Astrocyte (in vitro differentiated cells and primary cell): ENCODE data around the gene ZDHHC11.

Experiments used
- EZH2 ChIP-seq: IDR thresholded peaks from 2 replicates; pipeline ENCODE4 v1.6.1; 2012; ENCODE audit warnings: mild to moderate bottlenecking, low read length, inconsistent platforms; ENCODE audit not compliant: insufficient read depth
- TF ChIP-seq, protein P1 (sequence below): IDR thresholded peaks from 2 replicates; pipeline ENCODE4 v1.5.1; 2011; ENCODE audit warnings: low read depth, mild to moderate bottlenecking, inconsistent platforms, low read length, moderate library complexity; ENCODE audit not compliant: insufficient read depth

DNA sequence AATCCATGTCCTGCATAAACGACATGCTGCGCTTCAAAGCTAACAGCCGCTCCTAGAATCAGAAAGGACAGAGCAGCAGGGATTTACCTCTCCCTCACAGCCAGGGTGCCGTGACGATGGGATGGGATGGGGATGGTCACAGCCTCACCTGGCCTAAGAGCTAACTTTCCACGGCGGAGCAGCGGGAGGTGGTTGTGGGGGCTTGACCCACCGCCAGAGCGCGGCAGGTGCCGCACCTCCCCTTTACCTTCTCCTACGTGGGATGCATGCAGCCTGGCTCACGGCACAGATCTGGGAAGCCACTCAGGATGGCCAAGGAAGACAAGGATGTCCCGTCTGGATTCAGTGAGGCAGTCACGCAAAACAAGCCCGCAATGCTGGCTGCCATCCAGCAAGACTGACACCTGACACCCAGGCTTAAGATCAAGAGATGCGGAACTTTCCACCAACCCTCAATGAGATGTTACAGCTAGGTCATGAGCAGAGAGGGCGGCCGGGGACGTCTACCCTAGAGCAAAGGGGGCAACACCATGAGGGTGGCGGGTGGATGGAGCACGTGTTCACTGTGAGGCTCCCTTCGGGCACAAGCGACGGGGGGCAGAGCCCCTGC, 36.0 kb upstream of the ZDHHC11 start:
- TF ChIP-seq EZH2, result no peak
- TF ChIP-seq, protein P1, sequence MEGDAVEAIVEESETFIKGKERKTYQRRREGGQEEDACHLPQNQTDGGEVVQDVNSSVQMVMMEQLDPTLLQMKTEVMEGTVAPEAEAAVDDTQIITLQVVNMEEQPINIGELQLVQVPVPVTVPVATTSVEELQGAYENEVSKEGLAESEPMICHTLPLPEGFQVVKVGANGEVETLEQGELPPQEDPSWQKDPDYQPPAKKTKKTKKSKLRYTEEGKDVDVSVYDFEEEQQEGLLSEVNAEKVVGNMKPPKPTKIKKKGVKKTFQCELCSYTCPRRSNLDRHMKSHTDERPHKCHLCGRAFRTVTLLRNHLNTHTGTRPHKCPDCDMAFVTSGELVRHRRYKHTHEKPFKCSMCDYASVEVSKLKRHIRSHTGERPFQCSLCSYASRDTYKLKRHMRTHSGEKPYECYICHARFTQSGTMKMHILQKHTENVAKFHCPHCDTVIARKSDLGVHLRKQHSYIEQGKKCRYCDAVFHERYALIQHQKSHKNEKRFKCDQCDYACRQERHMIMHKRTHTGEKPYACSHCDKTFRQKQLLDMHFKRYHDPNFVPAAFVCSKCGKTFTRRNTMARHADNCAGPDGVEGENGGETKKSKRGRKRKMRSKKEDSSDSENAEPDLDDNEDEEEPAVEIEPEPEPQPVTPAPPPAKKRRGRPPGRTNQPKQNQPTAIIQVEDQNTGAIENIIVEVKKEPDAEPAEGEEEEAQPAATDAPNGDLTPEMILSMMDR, result no peak
